Neuron (in vitro differentiated cells): ENCODE measurements around the gene INF2.
"Not testable (repeated sequence)": the region's sequence is repeated elsewhere in the genome, so short reads cannot be mapped to it uniquely, and the experiment has no call there.

Source experiments
- H2AFZ ChIP-seq: one replicate; pipeline ENCODE4 v1.6.1; 2013; ENCODE audit warnings: low read depth, mild to moderate bottlenecking, inconsistent platforms, low read length, moderate library complexity
- H3K27me3 ChIP-seq: one replicate; pipeline ENCODE4 v1.6.1; 2013; ENCODE audit warnings: low read length; ENCODE audit not compliant: insufficient read depth
- H3K36me3 ChIP-seq: one replicate; pipeline ENCODE4 v1.6.1; 2013; ENCODE audit warnings: low read length; ENCODE audit not compliant: insufficient read depth
- H3K4me1 ChIP-seq: one replicate; pipeline ENCODE4 v1.6.1; 2013; ENCODE audit warnings: low read length; ENCODE audit not compliant: insufficient read depth
- H3K4me3 ChIP-seq: 2 replicates; pipeline ENCODE4 v1.5.1; 2013; ENCODE audit warnings: mild to moderate bottlenecking, low read length, moderate library complexity
- H3K9me3 ChIP-seq: one replicate; pipeline ENCODE4 v1.6.1; 2013; ENCODE audit warnings: low read length

INF2 gene

DNA sequence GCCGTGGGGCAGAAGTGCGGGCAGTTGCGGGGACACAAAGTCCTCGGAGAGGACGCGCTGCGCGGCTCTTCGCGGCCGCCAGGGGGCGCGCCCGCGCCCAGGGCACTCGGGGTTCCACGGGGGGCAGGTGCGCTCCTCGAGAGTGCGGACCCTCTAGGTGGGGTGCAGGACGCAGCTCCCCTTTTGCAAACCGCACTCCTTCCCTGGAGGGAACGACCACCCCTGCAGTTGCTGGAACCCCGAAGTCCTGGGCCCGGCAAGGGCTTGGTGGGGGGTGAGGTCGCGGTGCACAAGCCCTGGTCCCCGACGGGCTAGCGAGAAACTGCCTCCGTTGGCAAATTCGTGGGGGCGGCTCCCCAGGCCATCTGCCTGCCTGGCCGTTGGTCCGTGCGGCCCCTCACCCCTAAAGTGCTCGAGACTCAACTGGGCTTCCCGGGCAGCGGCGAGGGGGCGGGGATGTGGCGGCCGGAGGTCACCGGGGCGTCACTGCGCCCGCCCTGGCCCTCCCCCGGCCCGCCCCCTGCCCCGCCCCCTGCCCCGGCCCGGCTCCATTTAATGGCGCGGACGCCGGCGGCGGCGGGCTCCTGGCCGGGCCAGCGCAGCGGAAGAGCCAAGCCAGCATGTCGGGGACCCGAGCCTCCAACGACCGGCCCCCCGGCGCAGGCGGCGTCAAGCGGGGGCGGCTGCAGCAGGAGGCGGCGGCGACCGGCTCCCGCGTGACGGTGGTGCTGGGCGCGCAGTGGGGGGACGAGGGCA is 34.4 kb downstream of the INF2 start, which contains the start of gene ADSS1:
Gene ADSS1 (plus strand): TSS at position 579 of the 756 bp plus-strand sequence. CDS start 42 bp downstream, at position 621.
- Histone ChIP-seq H2AFZ (no peak within 1 kb of the TSS), H3K4me1 (peaks cover 26% of the 10 kb centered on the region), H3K27me3 (no peaks in the 10 kb centered on the region)

DNA sequence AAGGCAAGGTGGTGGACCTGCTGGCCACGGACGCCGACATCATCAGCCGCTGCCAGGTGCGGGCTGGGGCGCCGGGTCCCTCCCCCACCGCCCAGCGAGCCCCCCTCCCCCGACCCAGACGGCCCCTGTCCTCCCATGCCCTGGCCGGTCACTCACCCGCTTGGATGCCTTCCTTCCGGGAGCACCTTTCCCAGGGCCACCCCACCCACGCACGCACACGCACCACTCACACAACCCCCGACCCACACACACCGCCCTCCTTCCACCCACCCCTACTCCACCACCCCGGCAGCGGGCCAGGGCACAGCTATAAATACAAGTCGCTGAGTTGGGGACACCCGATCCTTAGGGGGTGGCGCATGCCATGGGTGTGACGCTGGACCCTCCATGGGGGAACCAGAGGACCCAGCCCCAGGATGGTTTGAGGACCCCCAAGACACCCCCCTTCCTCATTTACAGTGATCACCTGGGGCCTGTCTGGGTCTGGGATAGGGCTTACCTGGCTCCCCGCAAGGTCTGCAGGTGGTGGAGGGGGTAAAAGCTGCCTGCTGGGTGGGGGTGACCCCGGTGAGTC is 35.1 kb downstream of the INF2 start:
- Histone ChIP-seq H3K9me3 (no peaks in the 10 kb centered on the region), H3K36me3 (peaks cover 2% of the 10 kb centered on the region), H3K27me3 (no peaks in the 10 kb centered on the region), H3K4me1 (peaks cover 26% of the 10 kb centered on the region), H3K4me3 (peak overlapping the region; percentile 40), H2AFZ (no peak overlapping the region)

More for the DNA sequence above, 34.4 kb downstream of the INF2 start, which contains the start of gene ADSS1:
- Histone ChIP-seq H3K9me3 (no peaks in the 10 kb centered on the region), H3K36me3 (peaks cover 2% of the 10 kb centered on the region), H3K4me3 (peak within 1 kb of the TSS; percentile 40)

DNA sequence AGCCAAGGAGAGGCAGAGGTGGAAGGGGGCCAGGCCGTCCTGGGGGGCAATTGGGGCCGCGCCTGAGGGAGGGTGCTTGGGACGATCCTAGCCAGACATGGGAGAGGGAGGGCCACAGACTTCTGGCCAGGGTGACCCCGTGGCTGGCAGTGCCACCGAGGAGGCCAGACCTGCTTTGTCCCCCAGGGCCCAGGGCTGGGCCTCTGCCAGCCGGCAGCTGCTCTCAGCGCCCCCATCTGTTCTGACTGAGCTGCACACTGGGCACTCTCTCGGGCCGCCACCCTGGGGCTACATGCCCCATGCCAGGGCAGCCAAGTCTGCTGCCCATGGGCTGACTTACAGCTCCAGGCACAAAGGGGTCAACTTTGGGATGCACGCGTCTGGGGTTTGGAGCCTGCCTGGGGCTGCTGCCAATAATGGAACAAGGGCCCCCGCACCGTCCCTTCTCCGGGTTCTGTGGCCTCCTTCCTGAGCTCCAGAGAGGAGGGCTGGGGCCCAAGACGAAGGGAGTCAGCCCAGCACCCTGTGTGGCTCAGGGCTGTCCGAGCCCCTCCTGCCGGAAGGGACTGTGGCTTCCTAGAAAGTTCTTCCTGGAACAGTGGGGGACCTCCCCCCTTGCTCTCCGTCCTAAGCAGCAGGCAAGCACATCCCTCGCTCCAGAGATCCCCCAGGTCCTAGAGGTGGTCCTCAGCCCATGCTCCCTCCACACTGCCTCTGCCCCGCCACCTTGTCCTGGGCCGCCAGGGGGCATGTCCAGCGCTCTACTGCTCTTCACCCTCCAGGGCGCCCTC is 35.8 kb downstream of the INF2 start:
- H3K4me1 ChIP-seq, result peaks cover 26% of the 10 kb centered on the region
- no peaks in the 10 kb centered on the region for H3K9me3 ChIP-seq
- H2AFZ ChIP-seq, result no peak overlapping the region
- H3K27me3 ChIP-seq, result no peaks in the 10 kb centered on the region
- H3K36me3 ChIP-seq, result no peaks in the 10 kb centered on the region
- peak overlapping the region; percentile 40 for H3K4me3 ChIP-seq

DNA sequence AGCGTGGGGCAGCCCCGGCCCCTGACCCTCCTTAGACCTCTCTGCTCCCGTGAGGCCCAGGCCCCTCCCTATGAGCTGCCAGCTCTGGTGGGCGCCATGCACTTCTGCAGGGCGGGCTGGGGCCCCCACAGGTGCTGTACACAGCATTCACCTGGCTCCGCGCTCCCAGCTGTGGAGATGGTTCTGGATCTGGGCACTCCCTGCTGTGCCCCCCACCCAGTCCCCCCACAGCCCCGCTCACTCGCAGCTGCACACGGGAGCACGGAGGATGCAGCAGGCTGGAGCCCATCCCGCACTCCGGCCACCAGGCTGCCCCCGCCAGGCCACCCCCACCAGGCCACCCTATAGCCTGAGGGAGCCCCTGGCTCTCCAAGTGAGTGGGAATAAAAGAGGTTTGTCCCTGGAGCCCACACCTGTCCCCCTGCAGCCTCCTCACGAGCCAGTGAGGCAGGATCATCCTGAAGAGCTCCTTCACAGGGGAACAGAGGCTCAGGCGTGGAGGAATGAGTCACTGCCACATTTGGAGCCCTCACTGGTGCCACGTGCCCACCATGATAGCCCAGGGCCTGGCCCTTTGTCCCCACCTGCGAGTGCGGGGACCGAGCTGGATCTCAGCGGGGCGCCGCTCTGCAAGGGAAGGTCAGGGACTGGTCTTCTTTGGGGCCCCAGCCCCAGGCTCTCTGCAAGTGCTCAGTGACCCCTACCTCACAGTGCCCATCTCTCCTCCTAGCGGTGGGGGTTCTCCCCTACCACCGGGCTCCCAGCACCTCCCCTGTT is 36.5 kb downstream of the INF2 start:
- no peaks in the 10 kb centered on the region for H3K27me3 ChIP-seq
- H3K36me3 ChIP-seq, result no peaks in the 10 kb centered on the region
- H3K9me3 ChIP-seq, result no peaks in the 10 kb centered on the region
- H3K4me1 ChIP-seq, result peaks cover 26% of the 10 kb centered on the region
- no peak overlapping the region for H3K4me3 ChIP-seq
- no peak overlapping the region for H2AFZ ChIP-seq

DNA sequence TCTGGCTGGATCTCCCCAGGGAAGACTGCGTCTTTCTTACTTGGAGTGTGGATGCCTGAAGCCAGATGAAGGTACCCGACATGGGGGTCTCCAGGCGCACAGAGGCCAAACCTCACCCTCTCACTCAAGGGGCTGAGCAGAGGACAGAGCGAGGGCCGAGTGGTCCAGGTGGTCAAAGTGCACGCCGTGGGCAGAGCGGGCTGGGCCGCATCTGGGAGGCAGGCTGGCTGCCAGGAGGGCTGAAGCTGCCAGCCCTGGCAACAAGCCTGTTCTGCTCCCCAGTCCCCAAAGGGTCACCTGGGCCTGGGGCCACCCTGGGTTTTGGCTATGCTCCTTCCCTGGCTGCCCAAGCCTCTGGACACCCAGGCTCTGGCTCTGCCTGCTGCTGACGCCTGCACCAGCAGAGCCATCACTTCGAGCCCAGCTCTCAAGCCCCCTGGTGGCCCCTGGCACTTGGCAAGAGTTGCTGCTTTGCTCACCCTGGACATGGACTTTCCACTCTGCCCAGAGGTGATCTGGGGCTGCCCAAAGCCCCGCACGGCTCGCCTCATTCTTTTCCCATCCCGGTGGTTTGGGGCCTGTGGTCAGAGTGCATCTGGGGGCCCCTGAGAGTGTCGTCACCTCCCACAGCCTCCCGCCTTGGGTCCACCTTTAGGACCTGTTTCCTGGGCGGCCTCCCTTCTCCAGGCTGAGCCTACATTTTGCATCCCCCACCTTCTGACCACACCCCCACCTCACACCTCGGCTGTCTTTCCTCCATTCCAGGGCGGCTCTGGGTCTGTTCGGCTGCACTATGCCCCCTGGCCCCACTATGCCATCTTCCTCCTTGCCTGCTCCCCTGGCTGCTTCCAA is 37.4 kb downstream of the INF2 start:
- Histone ChIP-seq H3K4me1 (peaks cover 20% of the 10 kb centered on the region), H3K36me3 (no peaks in the 10 kb centered on the region), H3K9me3 (no peaks in the 10 kb centered on the region), H2AFZ (no peak overlapping the region), H3K27me3 (no peaks in the 10 kb centered on the region), H3K4me3 (no peak overlapping the region)

DNA sequence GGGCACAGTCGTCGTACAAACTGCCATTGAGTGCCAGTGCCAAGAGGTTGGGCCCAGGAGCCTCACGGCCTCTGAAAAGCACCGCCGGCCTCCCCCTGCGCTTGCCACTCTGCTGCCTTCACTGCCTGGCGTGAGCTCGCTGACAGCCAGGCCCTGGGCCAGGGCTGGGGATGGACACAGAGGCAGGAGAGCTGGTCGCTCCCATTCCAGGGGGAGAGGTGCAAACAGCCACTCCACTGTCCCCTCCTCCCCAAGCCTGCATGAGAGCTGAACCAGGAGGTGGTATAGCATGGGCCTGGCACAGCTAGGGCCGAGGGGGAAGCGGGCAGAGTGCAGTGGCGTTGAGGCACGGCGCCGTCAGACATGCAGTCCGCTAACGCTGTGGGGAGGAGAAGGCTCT is 39.2 kb downstream of the INF2 start:
- Histone ChIP-seq H3K4me3 (no peak overlapping the region), H3K27me3 (no peaks in the 10 kb centered on the region), H3K4me1 (peaks cover 13% of the 10 kb centered on the region), H2AFZ (no peak overlapping the region), H3K36me3 (no peaks in the 10 kb centered on the region), H3K9me3 (no peaks in the 10 kb centered on the region)

GRCh38 chr14:104729176-104729834 is 39.9 kb downstream of the INF2 start:
- H3K4me3 ChIP-seq, H3K36me3 ChIP-seq, H2AFZ ChIP-seq, H3K9me3 ChIP-seq, H3K27me3 ChIP-seq: not testable (repeated sequence)
- H3K4me1 ChIP-seq, result peaks cover 11% of the 10 kb centered on the region

GRCh38 chr14:104729835-104730181 is 40.4 kb downstream of the INF2 start:
- H3K4me1 ChIP-seq, result peaks cover 5% of the 10 kb centered on the region
- no peak overlapping the region for H2AFZ ChIP-seq
- H3K9me3 ChIP-seq, result no peaks in the 10 kb centered on the region

GRCh38 chr14:104730487-104730886 is 41.1 kb downstream of the INF2 start:
- Histone ChIP-seq H3K4me3 (no peak overlapping the region), H3K36me3 (no peaks in the 10 kb centered on the region), H2AFZ (no peak overlapping the region), H3K4me1 (no peaks in the 10 kb centered on the region), H3K9me3 (no peaks in the 10 kb centered on the region), H3K27me3 (no peaks in the 10 kb centered on the region)

More at GRCh38 chr14:104729835-104730181, 40.4 kb downstream of the INF2 start:
- no peak overlapping the region for H3K4me3 ChIP-seq
- no peaks in the 10 kb centered on the region for H3K27me3 ChIP-seq
- no peaks in the 10 kb centered on the region for H3K36me3 ChIP-seq

DNA sequence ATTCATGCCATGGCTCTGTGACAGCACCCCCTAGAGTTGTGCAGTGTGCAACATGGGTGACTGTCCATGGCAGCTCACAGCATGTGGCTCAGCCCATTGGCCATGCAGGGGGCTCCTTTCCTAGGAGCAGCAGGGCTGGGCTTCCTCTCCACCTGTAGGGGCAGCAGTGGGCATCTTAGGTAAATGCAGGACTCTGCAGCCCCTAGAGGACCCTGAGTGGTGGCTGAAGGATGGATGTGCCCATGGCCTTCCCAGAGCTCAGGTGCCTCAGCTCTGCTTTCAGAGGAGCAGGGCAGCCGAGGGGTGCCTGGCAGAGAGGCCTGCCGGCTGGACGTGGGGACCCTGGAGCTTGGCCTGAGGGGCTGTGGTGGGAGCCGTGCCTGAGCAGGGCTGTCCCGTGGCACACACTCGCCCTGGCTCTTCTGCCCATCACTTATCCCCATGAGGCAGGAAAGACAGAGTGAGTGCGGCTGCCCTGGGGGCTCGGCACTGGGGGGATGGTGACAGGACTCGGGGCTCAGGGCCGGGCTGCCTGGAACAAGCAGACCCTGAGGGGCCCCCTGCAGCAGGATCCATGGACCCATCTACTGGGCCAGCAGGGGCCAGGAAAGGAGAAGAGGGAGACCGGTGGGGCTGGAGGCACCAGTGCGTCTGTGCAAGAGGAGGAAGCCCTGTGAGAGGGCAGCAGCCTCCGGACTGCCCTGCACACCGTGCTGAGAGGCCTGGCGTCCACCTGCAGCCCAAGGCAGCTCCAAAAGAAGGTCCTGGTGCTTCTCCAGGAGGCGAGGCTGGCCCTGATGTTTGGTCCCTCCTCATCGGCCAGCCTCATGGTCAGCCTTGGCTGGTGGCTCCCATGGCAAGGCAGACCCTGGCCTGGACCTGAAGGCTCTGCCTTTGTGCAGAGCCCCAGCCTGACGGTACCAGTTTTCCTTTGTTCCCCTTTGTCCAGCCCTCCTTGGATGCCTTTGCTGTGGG is 42.2 kb downstream of the INF2 start:
- no peaks in the 10 kb centered on the region for H3K27me3 ChIP-seq

DNA sequence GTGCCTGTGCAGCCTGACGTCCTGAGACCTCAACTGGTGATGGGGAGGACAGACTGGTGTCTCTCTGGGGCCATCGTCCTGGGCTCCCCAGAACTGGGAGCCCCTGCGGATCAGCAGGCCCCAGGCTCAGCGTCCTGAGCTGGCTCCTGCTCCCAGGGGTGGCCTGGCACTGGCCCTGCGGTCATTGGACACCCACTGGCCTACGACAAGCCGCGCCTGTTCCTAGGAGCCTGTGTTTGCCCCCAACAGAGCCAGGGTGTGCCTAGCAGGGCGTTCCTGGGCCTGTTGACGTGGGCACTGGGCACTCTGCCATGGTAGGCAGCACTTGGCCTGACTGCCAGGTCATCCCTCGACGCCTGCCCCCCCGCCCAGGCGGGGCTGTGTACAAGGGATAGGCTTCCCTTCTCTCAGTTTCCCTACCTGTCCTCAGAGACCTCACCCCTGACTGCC is 43.0 kb downstream of the INF2 start:
- Histone ChIP-seq H3K4me1 (no peaks in the 10 kb centered on the region), H3K27me3 (no peaks in the 10 kb centered on the region), H3K4me3 (no peak overlapping the region), H3K36me3 (no peaks in the 10 kb centered on the region), H3K9me3 (no peaks in the 10 kb centered on the region), H2AFZ (no peak overlapping the region)

More for the DNA sequence above, 42.2 kb downstream of the INF2 start:
- Histone ChIP-seq H3K4me3 (no peak overlapping the region), H3K9me3 (no peaks in the 10 kb centered on the region), H3K4me1 (no peaks in the 10 kb centered on the region), H2AFZ (no peak overlapping the region), H3K36me3 (no peaks in the 10 kb centered on the region)
